Measurements from ENCODE around the gene MED1. TPM values are rescaled to one million over a fixed set of nuclear protein-coding genes. Genes with fewer than 3 reads are reported as not detected.
"Not testable (repeated sequence)": the region's sequence is repeated elsewhere in the genome, so short reads cannot be mapped to it uniquely, and the experiment has no call there.

The MED1 gene
- total and polyA plus RNA-seq, 2 donors from 2014 or later, result 7.1 to 34.6 TPM

GRCh38 chr17:39486242-39486641 is 35.2 kb upstream of the MED1 start:
- Histone ChIP-seq H3K27me3 (ENCODE audit: control insufficient read depth, insufficient read depth, low read length) (no peaks in the 10 kb centered on the region), H3K36me3 (ENCODE audit: control insufficient read depth in 2 of 3, insufficient read depth in 3 of 3, low read length in 3 of 3) (no peaks in the 10 kb centered on the region), H3K9me3 (ENCODE audit: control insufficient read depth in 2 of 3, insufficient read depth in 1 of 3, low read length in 3 of 3) (no peaks in the 10 kb centered on the region), H3K4me3 (ENCODE audit: low read length in 3 of 3) (no peak overlapping the region), H3K27ac (ENCODE audit: low read depth in 2 of 2, low read length in 2 of 2) (no peak overlapping the region), H3K4me1 (ENCODE audit: control insufficient read depth in 2 of 3, insufficient read depth in 2 of 3, low read depth in 1 of 3, low read length in 3 of 3) (no peaks in the 10 kb centered on the region), H3K9ac (ENCODE audit: low read length in 3 of 3) (no peak overlapping the region)
- DNase-seq (no peak), FAIRE-seq (no peak)
- intact Hi-C loops (cut with DNase I), result no loop called here
- no peak for TF ChIP-seq CTCF (IDR thresholded peaks at IDR 0.05; ENCODE audit: borderline replicate concordance, extremely low read depth, insufficient read depth)

GRCh38 chr17:39485555-39485954 is 34.5 kb upstream of the MED1 start:
- no peak for TF ChIP-seq CTCF (IDR thresholded peaks at IDR 0.05; ENCODE audit: borderline replicate concordance, extremely low read depth, insufficient read depth)
- no peaks in the 10 kb centered on the region for H3K36me3 ChIP-seq (ENCODE audit: control insufficient read depth in 2 of 3, insufficient read depth in 3 of 3, low read length in 3 of 3)
- DNase-seq (no peak), FAIRE-seq (no peak)
- no peak overlapping the region for H3K27ac ChIP-seq (ENCODE audit: low read depth in 2 of 2, low read length in 2 of 2)
- no peak overlapping the region for H3K9ac ChIP-seq (ENCODE audit: low read length in 3 of 3)
- H3K4me3 ChIP-seq (ENCODE audit: low read length in 3 of 3), result no peak overlapping the region
- H3K4me1 ChIP-seq (ENCODE audit: control insufficient read depth in 2 of 3, insufficient read depth in 2 of 3, low read depth in 1 of 3, low read length in 3 of 3), result no peaks in the 10 kb centered on the region
- H3K27me3 ChIP-seq (ENCODE audit: control insufficient read depth, insufficient read depth, low read length), result no peaks in the 10 kb centered on the region
- H3K9me3 ChIP-seq (ENCODE audit: control insufficient read depth in 2 of 3, insufficient read depth in 1 of 3, low read length in 3 of 3), result no peaks in the 10 kb centered on the region
- intact Hi-C loops (cut with DNase I), result no loop called here

GRCh38 chr17:39484178-39484577 is 33.1 kb upstream of the MED1 start:
- H3K4me1 ChIP-seq (ENCODE audit: control insufficient read depth in 2 of 3, insufficient read depth in 2 of 3, low read depth in 1 of 3, low read length in 3 of 3), result no peaks in the 10 kb centered on the region
- H3K9ac ChIP-seq (ENCODE audit: low read length in 3 of 3), result no peak overlapping the region
- H3K36me3 ChIP-seq (ENCODE audit: control insufficient read depth in 2 of 3, insufficient read depth in 3 of 3, low read length in 3 of 3), result peaks cover 0 to 3% (median 0%) of the 10 kb centered on the region in 3 donors
- H3K27ac ChIP-seq (ENCODE audit: low read depth in 2 of 2, low read length in 2 of 2), result no peak overlapping the region
- FAIRE-seq (no peak), DNase-seq (no peak)
- intact Hi-C loops (cut with DNase I), result no loop called here
- no peak for TF ChIP-seq CTCF (IDR thresholded peaks at IDR 0.05; ENCODE audit: borderline replicate concordance, extremely low read depth, insufficient read depth)
- H3K9me3 ChIP-seq (ENCODE audit: control insufficient read depth in 2 of 3, insufficient read depth in 1 of 3, low read length in 3 of 3), result no peaks in the 10 kb centered on the region
- no peak overlapping the region for H3K4me3 ChIP-seq (ENCODE audit: low read length in 3 of 3)
- H3K27me3 ChIP-seq (ENCODE audit: control insufficient read depth, insufficient read depth, low read length), result no peaks in the 10 kb centered on the region

- no peak overlapping the region for H3K27ac ChIP-seq (ENCODE audit: low read depth in 2 of 2, low read length in 2 of 2)
- H3K4me3 ChIP-seq (ENCODE audit: low read length in 3 of 3), result no peak overlapping the region
- no peaks in the 10 kb centered on the region for H3K9me3 ChIP-seq (ENCODE audit: control insufficient read depth in 2 of 3, insufficient read depth in 1 of 3, low read length in 3 of 3)
- H3K27me3 ChIP-seq (ENCODE audit: control insufficient read depth, insufficient read depth, low read length), result no peaks in the 10 kb centered on the region
- intact Hi-C loops (cut with DNase I), result no loop called here
- no peak for TF ChIP-seq CTCF (IDR thresholded peaks at IDR 0.05; ENCODE audit: borderline replicate concordance, extremely low read depth, insufficient read depth)
- H3K36me3 ChIP-seq (ENCODE audit: control insufficient read depth in 2 of 3, insufficient read depth in 3 of 3, low read length in 3 of 3), result peaks cover 0 to 3% (median 0%) of the 10 kb centered on the region in 3 donors
- no peak overlapping the region for H3K9ac ChIP-seq (ENCODE audit: low read length in 3 of 3)
- DNase-seq, result no peak
- H3K4me1 ChIP-seq (ENCODE audit: control insufficient read depth in 2 of 3, insufficient read depth in 2 of 3, low read depth in 1 of 3, low read length in 3 of 3), result no peaks in the 10 kb centered on the region
- FAIRE-seq, result no peak
Measured at GRCh38 chr17:39483506-39483905, 32.4 kb upstream of the MED1 start.

- FAIRE-seq; H3K4me3 ChIP-seq (ENCODE audit: low read length in 3 of 3); H3K27me3 ChIP-seq (ENCODE audit: control insufficient read depth, insufficient read depth, low read length); H3K4me1 ChIP-seq (ENCODE audit: control insufficient read depth in 2 of 3, insufficient read depth in 2 of 3, low read depth in 1 of 3, low read length in 3 of 3); intact Hi-C loops (cut with DNase I); DNase-seq; H3K36me3 ChIP-seq (ENCODE audit: control insufficient read depth in 2 of 3, insufficient read depth in 3 of 3, low read length in 3 of 3); H3K27ac ChIP-seq (ENCODE audit: low read depth in 2 of 2, low read length in 2 of 2); H3K9me3 ChIP-seq (ENCODE audit: control insufficient read depth in 2 of 3, insufficient read depth in 1 of 3, low read length in 3 of 3); H3K9ac ChIP-seq (ENCODE audit: low read length in 3 of 3): not testable (repeated sequence)
Measured at GRCh38 chr17:39479631-39480030, 28.6 kb upstream of the MED1 start.
